ENCODE results near the gene SORCS1.

The SORCS1 gene

DNA sequence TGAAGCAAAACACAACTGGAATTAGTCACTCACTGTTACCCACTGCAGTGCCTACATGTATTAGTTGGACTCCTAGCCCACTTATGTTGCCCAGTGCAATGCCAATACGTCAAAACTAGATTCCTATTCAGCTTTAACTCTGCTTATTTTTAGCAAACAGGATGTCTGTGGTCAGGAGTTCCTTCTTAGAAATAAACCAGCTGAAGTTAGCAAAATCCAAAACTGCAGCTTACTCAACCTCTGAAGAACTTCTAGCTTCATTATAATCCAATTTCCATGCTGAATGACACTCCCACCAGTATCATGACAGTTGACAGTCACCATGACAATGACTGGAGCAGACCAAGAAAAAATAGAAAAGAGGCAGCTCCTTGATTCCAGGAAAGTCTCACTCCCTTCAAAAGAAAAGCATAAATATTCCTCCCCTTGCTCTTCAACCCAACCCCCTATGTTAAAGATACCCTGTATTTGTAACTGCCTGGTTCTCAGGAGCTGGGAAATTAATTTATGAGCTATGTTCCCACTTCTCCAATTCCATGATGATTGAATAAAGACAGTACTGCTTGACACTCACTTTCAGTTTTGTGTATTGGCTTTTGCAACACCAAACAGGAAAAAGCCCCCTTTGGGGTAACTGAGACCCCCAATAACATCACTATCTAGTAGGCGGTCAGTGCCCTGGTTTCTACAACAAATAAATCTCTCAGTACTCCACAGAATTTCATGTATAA is 327.4 kb downstream of the SORCS1 start:
- TF ChIP-seq, protein P1, sequence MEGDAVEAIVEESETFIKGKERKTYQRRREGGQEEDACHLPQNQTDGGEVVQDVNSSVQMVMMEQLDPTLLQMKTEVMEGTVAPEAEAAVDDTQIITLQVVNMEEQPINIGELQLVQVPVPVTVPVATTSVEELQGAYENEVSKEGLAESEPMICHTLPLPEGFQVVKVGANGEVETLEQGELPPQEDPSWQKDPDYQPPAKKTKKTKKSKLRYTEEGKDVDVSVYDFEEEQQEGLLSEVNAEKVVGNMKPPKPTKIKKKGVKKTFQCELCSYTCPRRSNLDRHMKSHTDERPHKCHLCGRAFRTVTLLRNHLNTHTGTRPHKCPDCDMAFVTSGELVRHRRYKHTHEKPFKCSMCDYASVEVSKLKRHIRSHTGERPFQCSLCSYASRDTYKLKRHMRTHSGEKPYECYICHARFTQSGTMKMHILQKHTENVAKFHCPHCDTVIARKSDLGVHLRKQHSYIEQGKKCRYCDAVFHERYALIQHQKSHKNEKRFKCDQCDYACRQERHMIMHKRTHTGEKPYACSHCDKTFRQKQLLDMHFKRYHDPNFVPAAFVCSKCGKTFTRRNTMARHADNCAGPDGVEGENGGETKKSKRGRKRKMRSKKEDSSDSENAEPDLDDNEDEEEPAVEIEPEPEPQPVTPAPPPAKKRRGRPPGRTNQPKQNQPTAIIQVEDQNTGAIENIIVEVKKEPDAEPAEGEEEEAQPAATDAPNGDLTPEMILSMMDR (IDR thresholded peaks at IDR 0.05; ENCODE audit: unreplicated experiment in 3 of 3) = no peak
- H3K27me3 Mint-ChIP-seq (ENCODE audit: low read depth) = no peaks in the 10 kb centered on the region
- H3K9me3 Mint-ChIP-seq = no peaks in the 10 kb centered on the region
- no peak overlapping the region for H3K4me3 Mint-ChIP-seq
- H3K36me3 Mint-ChIP-seq (ENCODE audit: low read depth) = no peaks in the 10 kb centered on the region
- no peak overlapping the region for H3K27ac Mint-ChIP-seq
- no peaks in the 10 kb centered on the region for H3K4me1 Mint-ChIP-seq

DNA sequence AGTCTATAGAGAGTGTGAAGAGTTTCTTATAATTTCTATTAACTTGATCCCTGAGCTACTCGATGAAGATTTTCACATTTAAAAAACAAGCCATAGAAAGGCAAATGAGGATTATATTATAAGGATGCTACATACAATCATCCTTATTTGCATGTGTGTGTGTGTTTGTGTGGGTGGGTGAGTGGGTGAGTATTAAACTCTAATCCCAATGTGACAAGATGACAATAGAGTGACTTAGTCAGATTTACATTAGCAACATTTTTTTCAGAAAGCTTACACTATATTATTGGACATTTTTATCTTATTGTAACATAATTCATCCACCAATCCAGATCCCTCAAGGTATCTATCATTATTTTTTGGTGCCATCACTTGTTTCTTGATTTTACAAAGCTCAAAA is 331.7 kb downstream of the SORCS1 start:
- Mint-ChIP-seq H3K4me3 (no peak overlapping the region), H3K9me3 (no peaks in the 10 kb centered on the region), H3K4me1 (no peaks in the 10 kb centered on the region), H3K27me3 (ENCODE audit: low read depth) (no peaks in the 10 kb centered on the region), H3K27ac (no peak overlapping the region), H3K36me3 (ENCODE audit: low read depth) (no peaks in the 10 kb centered on the region)
- TF ChIP-seq, protein P1 (IDR thresholded peaks at IDR 0.05; ENCODE audit: unreplicated experiment in 3 of 3) = no peak

DNA sequence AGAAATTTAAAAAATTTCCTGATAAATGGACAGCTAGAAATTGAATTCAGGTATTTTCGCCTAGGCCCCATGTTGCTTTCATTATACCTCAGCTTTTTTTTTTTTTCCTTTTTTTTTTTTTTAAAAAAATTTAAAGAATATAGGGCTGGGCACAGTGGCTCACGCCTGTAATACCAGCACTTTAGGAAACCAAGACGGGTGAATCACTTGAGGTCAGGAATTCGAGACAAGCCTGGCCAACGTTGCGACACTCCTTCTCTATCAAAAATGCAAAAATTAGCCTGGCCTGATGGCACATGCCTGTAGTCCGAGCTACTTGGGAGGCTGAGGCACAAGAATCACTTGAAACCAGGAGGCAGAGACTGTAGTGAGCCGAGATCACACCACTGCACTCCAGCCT is 334.0 kb downstream of the SORCS1 start:
- Mint-ChIP-seq H3K9me3 (no peaks in the 10 kb centered on the region), H3K36me3 (ENCODE audit: low read depth) (no peaks in the 10 kb centered on the region), H3K4me3 (no peak overlapping the region), H3K4me1 (peaks cover 10% of the 10 kb centered on the region), H3K27ac (no peak overlapping the region), H3K27me3 (ENCODE audit: low read depth) (peaks cover 4% of the 10 kb centered on the region)
- TF ChIP-seq, protein P1 (IDR thresholded peaks at IDR 0.05; ENCODE audit: unreplicated experiment in 3 of 3) = no peak

DNA sequence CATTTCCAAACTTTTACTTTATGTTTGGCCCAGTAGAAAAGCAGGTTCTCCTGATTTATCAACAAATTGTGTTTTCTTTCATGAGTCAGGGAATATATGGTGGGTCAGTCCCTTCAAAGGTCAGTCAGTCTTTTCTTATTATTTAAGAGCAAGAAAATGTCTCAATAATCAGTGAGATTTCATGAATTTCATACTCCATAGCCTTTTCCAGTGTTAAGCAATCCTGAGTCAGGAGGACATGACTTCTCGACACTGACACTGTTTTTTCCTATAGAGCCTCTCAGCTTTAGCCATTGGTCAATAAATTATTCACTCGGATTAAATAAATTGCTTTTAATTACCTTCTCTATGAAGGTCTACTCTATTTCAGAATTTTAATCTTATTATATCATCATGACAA is 334.5 kb downstream of the SORCS1 start:
- Mint-ChIP-seq H3K9me3 (no peaks in the 10 kb centered on the region), H3K27ac (no peak overlapping the region), H3K36me3 (ENCODE audit: low read depth) (no peaks in the 10 kb centered on the region), H3K27me3 (ENCODE audit: low read depth) (peaks cover 5% of the 10 kb centered on the region), H3K4me1 (peaks cover 12% of the 10 kb centered on the region), H3K4me3 (no peak overlapping the region)
- TF ChIP-seq, protein P1 (IDR thresholded peaks at IDR 0.05; ENCODE audit: unreplicated experiment in 3 of 3) = no peak

DNA sequence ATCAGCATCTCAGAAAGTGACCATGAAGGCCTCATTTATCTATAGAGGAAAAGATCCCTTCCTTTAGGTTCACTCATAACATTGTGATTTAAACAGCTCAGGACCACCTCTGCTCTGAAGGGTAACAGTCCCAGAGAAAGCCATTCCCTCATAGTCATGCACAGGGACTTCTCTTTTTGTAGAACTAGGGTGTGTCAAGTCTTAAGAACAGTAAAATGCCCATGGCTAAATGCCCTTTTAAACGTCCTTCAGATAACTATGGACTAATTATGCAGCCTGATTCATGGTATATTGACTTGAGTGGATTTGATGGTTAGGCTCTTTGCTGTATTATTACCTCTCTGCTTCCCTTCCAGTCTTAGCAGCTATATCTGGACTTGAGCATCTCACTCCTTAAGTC is 337.8 kb downstream of the SORCS1 start:
- no peak overlapping the region for H3K4me3 Mint-ChIP-seq
- TF ChIP-seq, protein P1 (IDR thresholded peaks at IDR 0.05; ENCODE audit: unreplicated experiment in 3 of 3) = no peak
- H3K27me3 Mint-ChIP-seq (ENCODE audit: low read depth) = peaks cover 10% of the 10 kb centered on the region
- no peak overlapping the region for H3K27ac Mint-ChIP-seq
- H3K4me1 Mint-ChIP-seq = peaks cover 26% of the 10 kb centered on the region
- H3K9me3 Mint-ChIP-seq = no peaks in the 10 kb centered on the region
- H3K36me3 Mint-ChIP-seq (ENCODE audit: low read depth) = no peaks in the 10 kb centered on the region

Data from nephron (organoid).